NOMO-1 treated with DMSO at 0.1 percent for 48 hours (cell line): ENCODE results near the gene METTL17.

ENCODE experiments used
- DNase-seq: peaks from one replicate; lab custom pipeline; 2025; ENCODE audit not compliant: unreplicated experiment; lab: John Stamatoyannopoulos, UW

Gene METTL17

DNA sequence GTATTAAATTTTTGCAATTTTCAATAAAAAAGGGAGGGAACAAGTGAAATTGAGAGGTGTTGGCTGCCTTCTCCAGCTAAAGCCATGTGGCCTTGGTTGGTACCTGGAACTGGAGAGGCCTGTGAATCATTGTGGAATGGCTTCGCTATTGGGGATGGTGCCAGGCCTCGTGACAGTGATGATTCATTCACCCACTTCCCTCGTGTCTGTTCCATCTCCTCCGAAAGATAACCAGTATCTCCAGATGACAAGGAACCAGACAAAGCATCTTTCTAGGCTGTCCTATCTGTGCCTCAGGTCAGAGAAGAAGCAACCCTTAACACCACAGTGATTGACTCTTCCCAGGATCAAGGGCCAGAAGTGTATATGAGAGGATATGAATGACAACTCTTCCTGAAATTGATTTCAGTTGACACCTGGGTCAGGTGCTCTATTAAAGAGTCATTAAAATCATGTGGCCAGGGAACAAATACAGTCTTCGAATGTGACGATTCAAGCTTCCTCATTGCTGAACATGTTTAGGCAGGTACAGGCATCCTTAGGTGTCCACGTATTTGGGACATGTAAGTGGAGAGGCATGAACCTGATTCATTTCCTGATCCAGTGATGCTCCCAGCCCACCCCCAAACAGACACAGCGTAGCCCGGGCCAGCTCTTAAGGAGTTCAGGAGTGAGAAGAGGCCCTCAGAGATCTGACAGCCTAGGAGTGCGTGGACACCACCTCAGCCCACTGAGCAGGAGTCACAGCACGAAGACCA, 52.1 kb downstream of the METTL17 start, which contains the start of gene RNASE7:
Gene RNASE7 (plus strand): TSS at position 687 of the 758 bp plus-strand sequence. CDS start 631 bp downstream, outside the sequence.
- no peak for DNase-seq

DNA sequence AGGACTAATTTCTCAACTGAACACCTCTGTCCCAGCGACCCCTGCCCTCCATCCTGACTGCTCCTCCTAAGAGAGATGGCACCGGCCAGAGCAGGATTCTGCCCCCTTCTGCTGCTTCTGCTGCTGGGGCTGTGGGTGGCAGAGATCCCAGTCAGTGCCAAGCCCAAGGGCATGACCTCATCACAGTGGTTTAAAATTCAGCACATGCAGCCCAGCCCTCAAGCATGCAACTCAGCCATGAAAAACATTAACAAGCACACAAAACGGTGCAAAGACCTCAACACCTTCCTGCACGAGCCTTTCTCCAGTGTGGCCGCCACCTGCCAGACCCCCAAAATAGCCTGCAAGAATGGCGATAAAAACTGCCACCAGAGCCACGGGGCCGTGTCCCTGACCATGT, 53.1 kb downstream of the METTL17 start:
- DNase-seq: no peak

DNA sequence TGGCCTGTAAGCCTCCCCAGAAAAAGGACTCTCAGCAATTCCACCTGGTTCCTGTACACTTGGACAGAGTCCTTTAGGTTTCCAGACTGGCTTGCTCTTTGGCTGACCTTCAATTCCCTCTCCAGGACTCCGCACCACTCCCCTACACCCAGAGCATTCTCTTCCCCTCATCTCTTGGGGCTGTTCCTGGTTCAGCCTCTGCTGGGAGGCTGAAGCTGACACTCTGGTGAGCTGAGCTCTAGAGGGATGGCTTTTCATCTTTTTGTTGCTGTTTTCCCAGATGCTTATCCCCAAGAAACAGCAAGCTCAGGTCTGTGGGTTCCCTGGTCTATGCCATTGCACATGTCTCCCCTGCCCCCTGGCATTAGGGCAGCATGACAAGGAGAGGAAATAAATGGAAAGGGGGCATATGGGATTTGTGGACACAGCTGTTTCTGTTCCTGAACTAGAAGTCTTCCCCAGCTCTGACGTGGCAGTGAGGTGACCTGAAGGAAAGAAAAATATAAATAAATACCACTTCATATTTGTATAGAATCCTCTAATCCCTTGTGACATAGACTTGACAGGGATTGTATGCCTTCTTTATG, 53.7 kb downstream of the METTL17 start:
- no peak for DNase-seq

DNA sequence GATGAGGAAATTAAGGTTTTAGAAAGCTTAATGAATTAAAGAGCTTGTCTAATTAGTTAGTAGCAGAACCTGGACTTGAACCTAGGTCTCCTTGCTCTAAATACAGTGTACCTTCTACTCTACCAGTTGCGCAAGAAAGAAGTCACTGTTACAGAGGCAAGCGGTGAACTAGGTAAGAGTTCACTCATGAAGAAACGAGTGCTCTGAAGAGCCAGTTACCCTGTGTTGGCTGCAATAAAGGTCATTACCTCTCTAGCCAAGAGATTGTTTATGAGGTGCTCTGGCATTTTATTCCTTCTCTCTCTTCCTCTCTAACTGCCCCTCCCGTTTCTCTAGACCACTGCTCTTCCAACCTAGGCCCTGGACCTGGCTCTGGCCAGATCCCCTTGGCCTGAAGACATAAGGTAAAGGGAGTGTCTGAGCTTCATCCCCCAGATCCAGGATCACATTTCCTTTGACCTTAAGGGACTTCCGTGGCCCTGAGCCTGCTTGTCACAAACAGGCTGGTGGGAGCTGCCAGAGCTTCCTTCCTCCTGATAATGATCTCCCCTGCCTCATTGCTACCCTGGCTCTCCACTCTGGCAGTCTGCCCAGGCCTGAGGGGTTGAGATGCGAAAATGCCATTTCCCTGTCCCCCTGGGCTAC, 54.3 kb downstream of the METTL17 start:
- DNase-seq: no peak
